HepG2 (cell line): Measurements from ENCODE around the gene TIRAP. TPM values are rescaled to one million over a fixed set of nuclear protein-coding genes. Genes with fewer than 3 reads are reported as not detected.

ENCODE experiments used
- BCLAF1 ChIP-seq: fragments of 450-650 bp; IDR thresholded peaks from 2 replicates; pipeline ENCODE4 v1.6.1; 2017; ENCODE audit warnings: mild to moderate bottlenecking
- GATAD2A ChIP-seq: IDR thresholded peaks from 2 replicates; pipeline ENCODE4 v1.6.1; 2016
- GPN1 ChIP-seq: sonication (generic); formaldehyde crosslinking; IDR thresholded peaks from 2 replicates; pipeline ENCODE4 v1.5.1; 2020; ENCODE audit warnings: missing genetic modification reagents, borderline replicate concordance
- HOMEZ ChIP-seq: IDR thresholded peaks from 2 replicates; pipeline ENCODE4 v1.6.1; 2016; ENCODE audit warnings: low read depth
- MBNL3 ChIP-seq: fragments of 250-450 bp; sonication (Bioruptor Pico); conservative IDR thresholded peaks from 2 replicates; pipeline ENCODE4 v1.8.0; 2022; ENCODE audit warnings: mild to moderate bottlenecking, inconsistent platforms
- MEF2D ChIP-seq: sonication (generic); formaldehyde crosslinking; IDR thresholded peaks from 2 replicates; pipeline ENCODE4 v1.5.1; 2020; ENCODE audit warnings: mild to moderate bottlenecking, missing genetic modification reagents
- MXI1 ChIP-seq: IDR thresholded peaks from 3 replicates; pipeline ENCODE4 v1.6.1; 2012; ENCODE audit warnings: low read depth, low read length, inconsistent platforms, borderline replicate concordance
- PREB ChIP-seq: sonication (generic); formaldehyde crosslinking; IDR thresholded peaks from 2 replicates; pipeline ENCODE4 v1.4.0; 2020; ENCODE audit warnings: missing genetic modification reagents
- SKI ChIP-seq: fragments of 450-650 bp; IDR thresholded peaks from one replicate; pipeline ENCODE4 v1.6.1; 2018; ENCODE audit warnings: mild to moderate bottlenecking; ENCODE audit not compliant: partially characterized antibody
- SKIL ChIP-seq: sonication (generic); formaldehyde crosslinking; IDR thresholded peaks from 2 replicates; pipeline ENCODE4 v1.8.0; 2022; ENCODE audit warnings: missing genetic modification reagents, mild to moderate bottlenecking, moderate library complexity, borderline replicate concordance
- ZBTB14 ChIP-seq: sonication (generic); formaldehyde crosslinking; IDR thresholded peaks from 2 replicates; pipeline ENCODE4 v1.4.0; 2020; ENCODE audit warnings: missing genetic modification reagents
- ZBTB33 ChIP-seq: sonication (generic); formaldehyde crosslinking; IDR thresholded peaks from 2 replicates; pipeline ENCODE4 v1.4.0; 2020; ENCODE audit warnings: missing genetic modification reagents
- ZGPAT ChIP-seq: IDR thresholded peaks from 2 replicates; pipeline ENCODE4 v1.6.1; 2016; ENCODE audit warnings: mild to moderate bottlenecking
- ZNF484 ChIP-seq: sonication (generic); formaldehyde crosslinking; IDR thresholded peaks from 2 replicates; pipeline ENCODE4 v1.5.1; 2020; ENCODE audit warnings: mild to moderate bottlenecking, low read depth, missing genetic modification reagents, borderline replicate concordance
- ZNF7 ChIP-seq: IDR thresholded peaks from 2 replicates; pipeline ENCODE4 v1.6.1; 2016; ENCODE audit warnings: missing biosample characterization, missing genetic modification reagents
- polyA plus RNA-seq, 8 experiments: library from polyadenylated mRNA; depleted of rRNA in 3 of 8; stranded (reverse) in 7 of 8; unstranded in 1 of 8; fragments of >200 nt; fragmentation: Illumina TruSeq in 4 of 8; extraction: Trizol in 4 of 8; gene quantifications; 2 replicates each; pipeline versions ENCODE4 v1.2.1 to v1.2.3, GENCODE V29; 2011 to 2016; ENCODE audit warnings: low read depth in 4 of 8, missing spikeins in 1 of 8, mixed read lengths in 1 of 8; ENCODE audit not compliant: insufficient read depth in 1 of 8
- total RNA-seq, 5 experiments: library from RNA; depleted of rRNA; stranded (reverse); fragments of >200 nt; fragmentation: Illumina TruSeq; extraction: Trizol; gene quantifications; 2 replicates each; pipeline ENCODE4 v1.2.3, GENCODE V29; 2016; ENCODE audit warnings: low read depth in 1 of 5

The TIRAP gene
- total and polyA plus RNA-seq, 2 of the 13 experiments (the other 11 are each of a cell fraction or from before 2014, with no cell fraction given) = 5.4 to 5.7 TPM

- TF ChIP-seq PREB (CRISPR knock-in tag) = no peak
- no peak; the same call in 2 of the 3 replicates for TF ChIP-seq MXI1
- no peak for TF ChIP-seq HOMEZ (CRISPR knock-in tag)
- no peak for TF ChIP-seq MBNL3 (CRISPR knock-in tag)
- peak; percentile 76; the same call in 1 of the 2 replicates for TF ChIP-seq ZGPAT (CRISPR knock-in tag)
- no peak for TF ChIP-seq BCLAF1
- TF ChIP-seq ZNF7 = no peak
- no peak for TF ChIP-seq SKIL (CRISPR knock-in tag)
- TF ChIP-seq ZBTB33 = no peak
- TF ChIP-seq GATAD2A (CRISPR knock-in tag) = peak; percentile 11; the same call in 1 of the 2 replicates
- no peak for TF ChIP-seq MEF2D (CRISPR knock-in tag)
- TF ChIP-seq ZBTB14 (CRISPR knock-in tag) = peak; percentile 16; the same call in 1 of the 2 replicates
- TF ChIP-seq GPN1 (CRISPR knock-in tag) = no peak
- no peak for TF ChIP-seq ZNF484 (CRISPR knock-in tag)
- TF ChIP-seq SKI = no peak
These were observed at the start of gene TIRAP (continued) for GRCh38 chr11:126282736-126283591.
